ENCODE data around the gene PLAAT2.
"Not testable (repeated sequence)": the region's sequence is repeated elsewhere in the genome, so short reads cannot be mapped to it uniquely, and the experiment has no call there.

Gene PLAAT2

GRCh38 chr11:63578882-63579281 lies 15.7 kb upstream of the PLAAT2 start:
- not testable (repeated sequence) for DNase-seq (ENCODE audit: low read depth in 2 of 2)

- DNase-seq (ENCODE audit: low read depth in 2 of 2): no peak
These were observed 11.8 kb upstream of the PLAAT2 start for GRCh38 chr11:63574856-63575602.

GRCh38 chr11:63573881-63574855 lies 11.0 kb upstream of the PLAAT2 start:
- no peak for DNase-seq (ENCODE audit: low read depth in 2 of 2)

- DNase-seq (ENCODE audit: low read depth in 2 of 2): no peak
These were observed 9.0 kb upstream of the PLAAT2 start for GRCh38 chr11:63572026-63572688.

- DNase-seq (ENCODE audit: low read depth in 2 of 2): no peak
These were observed 6.4 kb upstream of the PLAAT2 start for GRCh38 chr11:63569570-63569969.

GRCh38 chr11:63567044-63567840 lies 4.1 kb upstream of the PLAAT2 start:
- DNase-seq (ENCODE audit: low read depth in 2 of 2): peak; percentile 20 to 24

- DNase-seq (ENCODE audit: low read depth in 2 of 2): no peak
These were observed 1.7 kb upstream of the PLAAT2 start for GRCh38 chr11:63564784-63565350.

GRCh38 chr11:63564056-63564774 lies 1.0 kb upstream of the PLAAT2 start:
- no peak for DNase-seq (ENCODE audit: low read depth in 2 of 2)

- no peak for DNase-seq (ENCODE audit: low read depth in 2 of 2)
These were observed 2.5 kb downstream of the PLAAT2 start for GRCh38 chr11:63560506-63561180.

GRCh38 chr11:63558459-63559157 lies 4.6 kb downstream of the PLAAT2 start:
- DNase-seq (ENCODE audit: low read depth in 2 of 2): no peak

- DNase-seq (ENCODE audit: low read depth in 2 of 2): no peak
These were observed 5.6 kb downstream of the PLAAT2 start for GRCh38 chr11:63557570-63557969.

GRCh38 chr11:63556404-63557013 lies 6.7 kb downstream of the PLAAT2 start:
- DNase-seq (ENCODE audit: low read depth in 2 of 2): no peak

GRCh38 chr11:63554877-63555223 lies 8.3 kb downstream of the PLAAT2 start:
- DNase-seq (ENCODE audit: low read depth in 2 of 2): no peak

GRCh38 chr11:63553759-63554158 lies 9.4 kb downstream of the PLAAT2 start:
- DNase-seq (ENCODE audit: low read depth in 2 of 2): no peak

GRCh38 chr11:63552921-63553320 lies 10.3 kb downstream of the PLAAT2 start:
- no peak for DNase-seq (ENCODE audit: low read depth in 2 of 2)

GRCh38 chr11:63551889-63552266 lies 11.3 kb downstream of the PLAAT2 start:
- no peak for DNase-seq (ENCODE audit: low read depth in 2 of 2)

- DNase-seq (ENCODE audit: low read depth in 2 of 2): no peak
These were observed 11.9 kb downstream of the PLAAT2 start for GRCh38 chr11:63551091-63551888.

- not testable (repeated sequence) for DNase-seq (ENCODE audit: low read depth in 2 of 2)
These were observed 13.0 kb downstream of the PLAAT2 start for GRCh38 chr11:63550156-63550700.

Data from stimulated activated CD4-positive, alpha-beta T cell treated with anti-CD3 and anti-CD28 coated beads, Interleukin-1b, Interleukin-23, amount 100 ng/mL, for 1 hour (primary cell).